GM18868 (cell line): ENCODE results near the gene ZNRF3.
"Not testable (repeated sequence)": the region's sequence is repeated elsewhere in the genome, so short reads cannot be mapped to it uniquely, and the experiment has no call there.

ENCODE experiments used
- ATAC-seq: cut with Tn5 transposase; IDR thresholded peaks from one replicate; pipeline ENCODE4 v1.9.1; 2021; ENCODE audit warnings: mild to moderate bottlenecking, moderate library complexity; ENCODE audit not compliant: unreplicated experiment

ZNRF3 gene

GRCh38 chr22:28882878-28883656 is at the start of gene ZNRF3:
TSS of gene ZNRF3 (plus strand) at chr22:28883572. CDS start at chr22:28883767, 195 bp downstream.
- ATAC-seq: no peak

GRCh38 chr22:28835630-28836189 is 47.7 kb upstream of the ZNRF3 start:
- ATAC-seq: no peak

- no peak for ATAC-seq
Observed at GRCh38 chr22:28837640-28838039, 45.7 kb upstream of the ZNRF3 start.

- ATAC-seq: no peak
Observed at GRCh38 chr22:28838971-28839370, 44.4 kb upstream of the ZNRF3 start.

- ATAC-seq: no peak
Observed at GRCh38 chr22:28841111-28841510, 42.3 kb upstream of the ZNRF3 start.

- ATAC-seq: no peak
Observed at GRCh38 chr22:28843633-28844032, 39.7 kb upstream of the ZNRF3 start.

- ATAC-seq: not testable (repeated sequence)
Observed at GRCh38 chr22:28844277-28844676, 39.1 kb upstream of the ZNRF3 start.

- no peak for ATAC-seq
Observed at GRCh38 chr22:28846994-28847393, 36.4 kb upstream of the ZNRF3 start.

GRCh38 chr22:28855355-28856094 is 27.8 kb upstream of the ZNRF3 start:
- ATAC-seq: no peak

GRCh38 chr22:28856095-28856455 is 27.3 kb upstream of the ZNRF3 start:
- ATAC-seq: no peak

GRCh38 chr22:28857288-28857687 is 26.1 kb upstream of the ZNRF3 start:
- no peak for ATAC-seq

- ATAC-seq: no peak
Observed at GRCh38 chr22:28864878-28865596, 18.3 kb upstream of the ZNRF3 start.

GRCh38 chr22:28867191-28867590 is 16.2 kb upstream of the ZNRF3 start:
- ATAC-seq: no peak

GRCh38 chr22:28868389-28868788 is 15.0 kb upstream of the ZNRF3 start:
- not testable (repeated sequence) for ATAC-seq

- ATAC-seq: no peak
Observed at GRCh38 chr22:28869736-28870135, 13.6 kb upstream of the ZNRF3 start.

GRCh38 chr22:28873183-28873963 is 10.0 kb upstream of the ZNRF3 start:
- no peak for ATAC-seq

GRCh38 chr22:28874061-28874460 is 9.3 kb upstream of the ZNRF3 start:
- no peak for ATAC-seq

GRCh38 chr22:28874811-28875320 is 8.5 kb upstream of the ZNRF3 start:
- ATAC-seq: no peak

- no peak for ATAC-seq
Observed at GRCh38 chr22:28882545-28882877, 861 bp upstream of the ZNRF3 start.

- no peak for ATAC-seq
Observed at GRCh38 chr22:28883657-28883916, 215 bp downstream of the ZNRF3 start.
